Ectodermal cell (in vitro differentiated cells): Measurements from ENCODE around the gene TRH.

ENCODE experiments used
- H3K27ac ChIP-seq: 2 replicates; pipeline ENCODE4 v1.7.0; 2013; ENCODE audit warnings: mild to moderate bottlenecking, low read depth, low read length; ENCODE audit not compliant: insufficient read depth, poor library complexity, severe bottlenecking
- H3K27me3 ChIP-seq: 2 replicates; pipeline ENCODE4 v1.7.0; 2013; ENCODE audit warnings: mild to moderate bottlenecking, low read length; ENCODE audit not compliant: insufficient read depth, control insufficient read depth, poor library complexity, severe bottlenecking
- H3K36me3 ChIP-seq: one replicate; pipeline ENCODE4 v1.7.0; 2013; ENCODE audit warnings: low read length; ENCODE audit not compliant: control insufficient read depth, insufficient read depth
- H3K4me1 ChIP-seq: one replicate; pipeline ENCODE4 v1.7.0; 2013; ENCODE audit warnings: low read length; ENCODE audit not compliant: control insufficient read depth, insufficient read depth
- H3K4me3 ChIP-seq: 2 replicates; pipeline ENCODE4 v1.7.0; 2013; ENCODE audit warnings: low read depth, low read length, control low read depth; ENCODE audit not compliant: insufficient read depth
- H3K9me3 ChIP-seq: 2 replicates; pipeline ENCODE4 v1.7.0; 2013; ENCODE audit warnings: mild to moderate bottlenecking, low read length, moderate library complexity; ENCODE audit not compliant: control insufficient read depth
- WGBS, 2 experiments: methylation state at CpG; one replicate each; pipeline ENCODE4 v1.1.7; 2013; ENCODE audit warnings: missing lambda C conversion rate in 2 of 2; 5-methylcytosine and 5-hydroxymethylcytosine counted together

Gene TRH

GRCh38 chr3:129962600-129962999 lies 11.9 kb upstream of the TRH start:
- Histone ChIP-seq H3K36me3 (no peaks in the 10 kb centered on the region), H3K27ac (no peak overlapping the region), H3K4me3 (no peak overlapping the region), H3K4me1 (peaks cover 6% of the 10 kb centered on the region), H3K9me3 (no peaks in the 10 kb centered on the region), H3K27me3 (peaks cover 4% of the 10 kb centered on the region)
- WGBS, 2 experiments, result 92 to 97% methylated on average over 3 of the region's 3 CpGs

DNA sequence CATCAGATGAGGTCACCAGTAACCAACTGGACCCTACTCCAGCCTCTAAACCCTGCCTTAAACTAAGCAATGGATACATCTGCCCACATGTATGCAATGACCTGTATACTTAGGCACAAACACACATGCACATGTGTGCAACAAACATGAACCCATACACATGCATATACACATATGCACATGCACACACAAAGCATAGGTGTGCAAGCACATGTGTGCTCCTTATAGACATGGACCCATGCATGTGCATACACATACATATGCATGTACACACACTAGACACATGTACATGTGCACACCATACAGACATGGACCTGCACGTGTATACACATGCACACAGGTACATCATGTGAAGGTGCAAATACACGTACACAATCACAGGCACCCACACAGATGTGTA lies 8.6 kb upstream of the TRH start:
- peaks cover 12% of the 10 kb centered on the region for H3K4me1 ChIP-seq
- peaks cover 26% of the 10 kb centered on the region for H3K27me3 ChIP-seq
- no peaks in the 10 kb centered on the region for H3K9me3 ChIP-seq
- WGBS, 2 experiments, result 94 to 95% methylated on average over 2 of the region's 2 CpGs
- no peak overlapping the region for H3K27ac ChIP-seq
- no peak overlapping the region for H3K4me3 ChIP-seq
- H3K36me3 ChIP-seq, result no peaks in the 10 kb centered on the region

- no peak overlapping the region for H3K27ac ChIP-seq
- peaks cover 34% of the 10 kb centered on the region for H3K27me3 ChIP-seq
- 71 to 83% methylated on average over 4 of the region's 4 CpGs for WGBS, 2 experiments
- H3K4me1 ChIP-seq, result peaks cover 16% of the 10 kb centered on the region
- H3K4me3 ChIP-seq, result no peak overlapping the region
- H3K36me3 ChIP-seq, result no peaks in the 10 kb centered on the region
- H3K9me3 ChIP-seq, result no peaks in the 10 kb centered on the region
These were observed 7.6 kb upstream of the TRH start for GRCh38 chr3:129966876-129967275.

- Histone ChIP-seq H3K27ac (no peak overlapping the region), H3K36me3 (no peaks in the 10 kb centered on the region), H3K9me3 (no peaks in the 10 kb centered on the region), H3K4me3 (no peak overlapping the region), H3K4me1 (peaks cover 16% of the 10 kb centered on the region), H3K27me3 (peaks cover 42% of the 10 kb centered on the region)
- WGBS, 2 experiments, result 76 to 84% methylated on average over 5 of the region's 5 CpGs
These were observed 6.8 kb upstream of the TRH start for GRCh38 chr3:129967761-129968160.

- Histone ChIP-seq H3K36me3 (no peaks in the 10 kb centered on the region), H3K9me3 (no peaks in the 10 kb centered on the region), H3K27me3 (peaks cover 80% of the 10 kb centered on the region), H3K4me3 (no peak overlapping the region), H3K4me1 (peaks cover 11% of the 10 kb centered on the region), H3K27ac (no peak overlapping the region)
- WGBS, 2 experiments, result 5% methylated on average over 8 of the region's 8 CpGs
These were observed 3.0 kb upstream of the TRH start for GRCh38 chr3:129971351-129972052.

GRCh38 chr3:129972301-129972700 lies 2.2 kb upstream of the TRH start:
- H3K27me3 ChIP-seq, result peaks cover 87% of the 10 kb centered on the region
- peaks cover 11% of the 10 kb centered on the region for H3K4me1 ChIP-seq
- no peaks in the 10 kb centered on the region for H3K9me3 ChIP-seq
- H3K36me3 ChIP-seq, result no peaks in the 10 kb centered on the region
- H3K27ac ChIP-seq, result no peak overlapping the region
- H3K4me3 ChIP-seq, result no peak overlapping the region
- WGBS, 2 experiments, result 85 to 95% methylated on average over 2 of the region's 2 CpGs

GRCh38 chr3:129973853-129974563 lies 512 bp upstream of the TRH start:
- 10% methylated on average over 39 of the region's 39 CpGs for WGBS, 2 experiments
- H3K4me1 ChIP-seq, result peaks cover 11% of the 10 kb centered on the region
- no peaks in the 10 kb centered on the region for H3K9me3 ChIP-seq
- H3K4me3 ChIP-seq, result peak overlapping the region; percentile 32
- no peaks in the 10 kb centered on the region for H3K36me3 ChIP-seq
- H3K27ac ChIP-seq, result no peak overlapping the region
- peaks cover 95% of the 10 kb centered on the region for H3K27me3 ChIP-seq

- Histone ChIP-seq H3K27me3 (peaks cover 96% of the 10 kb centered on the region), H3K27ac (no peak overlapping the region), H3K9me3 (no peaks in the 10 kb centered on the region), H3K36me3 (no peaks in the 10 kb centered on the region), H3K4me1 (peaks cover 11% of the 10 kb centered on the region), H3K4me3 (peak overlapping the region; percentile 32)
- WGBS, 2 experiments, result 6 to 7% methylated on average over 71 of the region's 71 CpGs
These were observed 549 bp downstream of the TRH start for GRCh38 chr3:129974833-129975704.

DNA sequence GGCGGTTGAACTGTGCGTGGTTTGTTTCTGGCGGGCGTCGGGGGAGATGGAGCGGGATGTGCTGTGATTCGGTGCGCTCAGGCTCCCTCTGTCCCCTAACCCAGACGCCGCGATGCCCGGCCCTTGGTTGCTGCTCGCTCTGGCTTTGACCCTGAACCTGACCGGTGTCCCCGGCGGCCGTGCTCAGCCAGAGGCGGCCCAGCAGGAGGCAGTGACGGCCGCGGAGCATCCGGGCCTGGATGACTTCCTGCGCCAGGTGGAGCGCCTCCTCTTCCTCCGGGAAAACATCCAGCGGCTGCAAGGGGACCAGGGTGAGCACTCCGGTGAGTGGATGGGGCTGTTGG lies 1.2 kb downstream of the TRH start:
- Histone ChIP-seq H3K27me3 (peaks cover 96% of the 10 kb centered on the region), H3K9me3 (no peaks in the 10 kb centered on the region), H3K4me3 (no peak overlapping the region), H3K4me1 (peaks cover 7% of the 10 kb centered on the region), H3K27ac (no peak overlapping the region), H3K36me3 (no peaks in the 10 kb centered on the region)
- 5% methylated on average over 27 of the region's 27 CpGs for WGBS, 2 experiments

GRCh38 chr3:129976286-129976685 lies 1.8 kb downstream of the TRH start:
- WGBS, 2 experiments, result 71 to 77% methylated on average over 4 of the region's 4 CpGs
- Histone ChIP-seq H3K9me3 (no peaks in the 10 kb centered on the region), H3K36me3 (no peaks in the 10 kb centered on the region), H3K4me3 (no peak overlapping the region), H3K4me1 (peaks cover 1% of the 10 kb centered on the region), H3K27me3 (peaks cover 90% of the 10 kb centered on the region), H3K27ac (no peak overlapping the region)
